ENCODE results near the gene CEP350. TPM values are rescaled to one million over a fixed set of nuclear protein-coding genes. Genes with fewer than 3 reads are reported as not detected.
"Not testable (repeated sequence)": the region's sequence is repeated elsewhere in the genome, so short reads cannot be mapped to it uniquely, and the experiment has no call there.

The CEP350 gene
- total RNA-seq, 1 experiment from 2014 or later: 42.2 TPM

DNA sequence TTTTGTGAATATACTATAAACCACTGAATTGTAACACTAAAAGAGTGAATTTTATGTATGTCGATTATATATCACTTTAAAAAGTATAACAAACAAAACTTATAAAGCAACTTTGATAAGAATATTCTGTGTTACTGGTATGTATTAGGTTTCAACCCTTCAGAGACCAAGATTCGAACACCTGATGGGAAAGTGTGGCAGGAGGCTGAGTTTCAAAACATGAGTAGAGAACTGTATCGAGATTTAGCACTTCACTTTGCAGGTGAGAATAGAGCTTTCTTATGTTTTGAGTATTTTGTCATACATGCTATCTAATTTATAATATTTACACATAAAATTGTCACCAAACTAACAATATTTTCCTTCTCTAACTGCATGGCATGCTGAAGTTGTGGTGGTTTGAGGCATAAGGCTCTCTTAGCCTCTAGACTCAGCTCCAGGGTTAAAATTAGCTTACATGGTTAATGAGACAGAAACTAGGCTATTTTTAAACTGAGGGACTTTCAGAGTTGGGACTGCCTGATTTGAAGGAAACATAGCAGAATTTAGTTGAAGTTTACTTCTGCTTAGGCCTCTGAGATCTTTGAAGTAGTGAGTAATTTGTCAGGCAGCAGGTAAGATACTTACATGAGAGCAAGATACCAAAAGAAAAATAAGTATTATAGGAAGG lies 48.6 kb downstream of the CEP350 start:
- intact Hi-C loops (cut with micrococcal nuclease; ENCODE audit: unreplicated experiment): no loop called here
- POLR2A ChIA-PET (ENCODE audit: low non-redundant PET): no interaction called here

DNA sequence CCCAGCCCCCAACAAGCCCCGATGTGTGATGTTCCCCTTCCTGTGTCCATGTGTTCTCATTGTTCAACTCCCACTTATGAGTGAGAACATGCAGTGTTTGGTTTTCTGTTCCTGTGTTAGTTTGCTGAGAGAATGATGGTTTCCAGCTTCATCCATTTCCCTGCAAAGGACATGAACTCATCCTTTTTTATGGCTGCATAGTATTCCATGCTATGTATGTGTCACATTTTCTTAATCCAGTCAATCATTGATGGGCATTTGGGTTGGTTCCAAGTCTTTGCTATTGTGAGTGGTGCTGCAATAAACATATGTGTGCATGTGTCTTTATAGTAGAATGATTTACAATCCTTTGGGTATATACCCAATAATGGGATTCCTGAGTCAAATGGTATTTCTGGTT lies 52.2 kb downstream of the CEP350 start:
- H3K4me3 ChIP-seq (ENCODE audit: low read depth, low read length, poor library complexity, severe bottlenecking); BruUV-seq (replicated peaks); H3K27me3 ChIP-seq (replicated peaks; ENCODE audit: insufficient read depth, low read depth, low read length, poor library complexity); CTCF ChIA-PET; H3K27ac ChIP-seq (ENCODE audit: low read depth, low read length, poor library complexity, severe bottlenecking); DNase-seq (ENCODE audit: low spot score); H3K9me3 ChIP-seq (ENCODE audit: low read depth, low read length, poor library complexity, severe bottlenecking); intact Hi-C loops (cut with micrococcal nuclease; ENCODE audit: unreplicated experiment); H3K36me3 ChIP-seq (ENCODE audit: insufficient read depth, low read length, poor library complexity, severe bottlenecking); POLR2A ChIA-PET (ENCODE audit: low non-redundant PET); H3K4me1 ChIP-seq (ENCODE audit: insufficient read depth, low read length, poor library complexity, severe bottlenecking): not testable (repeated sequence)

More for the DNA sequence above, 48.6 kb downstream of the CEP350 start:
- CTCF ChIA-PET: no interaction called here
- TF ChIP-seq, protein P1, sequence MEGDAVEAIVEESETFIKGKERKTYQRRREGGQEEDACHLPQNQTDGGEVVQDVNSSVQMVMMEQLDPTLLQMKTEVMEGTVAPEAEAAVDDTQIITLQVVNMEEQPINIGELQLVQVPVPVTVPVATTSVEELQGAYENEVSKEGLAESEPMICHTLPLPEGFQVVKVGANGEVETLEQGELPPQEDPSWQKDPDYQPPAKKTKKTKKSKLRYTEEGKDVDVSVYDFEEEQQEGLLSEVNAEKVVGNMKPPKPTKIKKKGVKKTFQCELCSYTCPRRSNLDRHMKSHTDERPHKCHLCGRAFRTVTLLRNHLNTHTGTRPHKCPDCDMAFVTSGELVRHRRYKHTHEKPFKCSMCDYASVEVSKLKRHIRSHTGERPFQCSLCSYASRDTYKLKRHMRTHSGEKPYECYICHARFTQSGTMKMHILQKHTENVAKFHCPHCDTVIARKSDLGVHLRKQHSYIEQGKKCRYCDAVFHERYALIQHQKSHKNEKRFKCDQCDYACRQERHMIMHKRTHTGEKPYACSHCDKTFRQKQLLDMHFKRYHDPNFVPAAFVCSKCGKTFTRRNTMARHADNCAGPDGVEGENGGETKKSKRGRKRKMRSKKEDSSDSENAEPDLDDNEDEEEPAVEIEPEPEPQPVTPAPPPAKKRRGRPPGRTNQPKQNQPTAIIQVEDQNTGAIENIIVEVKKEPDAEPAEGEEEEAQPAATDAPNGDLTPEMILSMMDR (conservative IDR thresholded peaks at IDR 0.05; ENCODE audit: low read depth, low read length): no peak
- no peak for TF ChIP-seq EZH2 (IDR thresholded peaks at IDR 0.05; ENCODE audit: borderline replicate concordance, low read depth, low read length, poor library complexity, severe bottlenecking)
- DNase-seq (ENCODE audit: low spot score): no peak
- H3K9me3 ChIP-seq (ENCODE audit: low read depth, low read length, poor library complexity, severe bottlenecking): no peaks in the 10 kb centered on the region
- H3K4me3 ChIP-seq (ENCODE audit: low read depth, low read length, poor library complexity, severe bottlenecking): no peak overlapping the region
- no TSS peak for BruUV-seq (replicated peaks)
- no peaks in the 10 kb centered on the region for H3K4me1 ChIP-seq (ENCODE audit: insufficient read depth, low read length, poor library complexity, severe bottlenecking)
- H3K27ac ChIP-seq (ENCODE audit: low read depth, low read length, poor library complexity, severe bottlenecking): no peak overlapping the region
- H3K36me3 ChIP-seq (ENCODE audit: insufficient read depth, low read length, poor library complexity, severe bottlenecking): no peaks in the 10 kb centered on the region
- H3K27me3 ChIP-seq (replicated peaks; ENCODE audit: insufficient read depth, low read depth, low read length, poor library complexity): no peaks in the 10 kb centered on the region

DNA sequence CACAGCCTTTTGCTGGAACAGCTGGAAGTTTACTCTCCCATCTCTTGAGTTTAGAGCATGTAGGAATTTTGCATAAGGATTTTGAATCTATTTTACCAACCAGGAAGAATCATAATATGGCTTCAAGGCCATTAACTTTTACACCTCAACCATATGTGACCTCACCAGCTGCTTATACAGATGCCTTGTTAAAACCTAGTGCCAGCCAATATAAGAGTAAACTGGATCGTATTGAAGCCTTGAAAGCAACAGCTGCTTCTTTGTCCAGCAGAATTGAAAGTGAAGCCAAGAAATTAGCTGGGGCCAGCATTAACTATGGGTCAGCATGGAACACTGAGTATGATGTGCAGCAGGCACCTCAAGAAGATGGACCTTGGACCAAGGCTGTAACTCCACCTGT lies 65.4 kb downstream of the CEP350 start:
- no peak for DNase-seq (ENCODE audit: low spot score)
- POLR2A ChIA-PET (ENCODE audit: low non-redundant PET): no interaction called here
- no peaks in the 10 kb centered on the region for H3K27me3 ChIP-seq (replicated peaks; ENCODE audit: insufficient read depth, low read depth, low read length, poor library complexity)
- H3K36me3 ChIP-seq (ENCODE audit: insufficient read depth, low read length, poor library complexity, severe bottlenecking): peaks cover 37% of the 10 kb centered on the region
- CTCF ChIA-PET: no interaction called here
- no TSS peak for BruUV-seq (replicated peaks)
- H3K4me3 ChIP-seq (ENCODE audit: low read depth, low read length, poor library complexity, severe bottlenecking): no peak overlapping the region
- no peak overlapping the region for H3K27ac ChIP-seq (ENCODE audit: low read depth, low read length, poor library complexity, severe bottlenecking)
- TF ChIP-seq, protein P1 (conservative IDR thresholded peaks at IDR 0.05; ENCODE audit: low read depth, low read length): no peak
- no peak for TF ChIP-seq EZH2 (IDR thresholded peaks at IDR 0.05; ENCODE audit: borderline replicate concordance, low read depth, low read length, poor library complexity, severe bottlenecking)
- no peaks in the 10 kb centered on the region for H3K9me3 ChIP-seq (ENCODE audit: low read depth, low read length, poor library complexity, severe bottlenecking)
- intact Hi-C loops (cut with micrococcal nuclease; ENCODE audit: unreplicated experiment): no loop called here
- H3K4me1 ChIP-seq (ENCODE audit: insufficient read depth, low read length, poor library complexity, severe bottlenecking): no peaks in the 10 kb centered on the region

DNA sequence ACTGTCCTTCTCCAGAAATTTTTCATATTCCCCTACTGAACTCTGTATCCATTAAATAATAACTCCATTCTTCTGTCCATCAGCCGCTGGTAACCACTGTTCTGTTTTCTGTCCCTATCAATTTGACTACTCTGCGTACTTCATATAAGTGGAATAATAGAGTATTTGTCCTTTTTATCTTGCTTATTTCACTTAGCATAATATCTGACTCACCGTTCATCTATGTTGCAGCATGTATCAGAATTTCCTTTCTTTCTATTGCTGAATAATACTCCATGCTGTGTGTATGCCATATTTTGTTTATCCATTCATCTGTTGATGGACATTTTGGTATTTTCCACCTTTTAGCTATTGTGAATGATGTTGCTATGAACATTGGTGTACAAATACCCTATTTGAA lies 71.9 kb downstream of the CEP350 start:
- no peak overlapping the region for H3K27ac ChIP-seq (ENCODE audit: low read depth, low read length, poor library complexity, severe bottlenecking)
- POLR2A ChIA-PET (ENCODE audit: low non-redundant PET): no interaction called here
- DNase-seq (ENCODE audit: low spot score): no peak

More for the DNA sequence above, 71.9 kb downstream of the CEP350 start:
- Histone ChIP-seq H3K36me3 (ENCODE audit: insufficient read depth, low read length, poor library complexity, severe bottlenecking) (peaks cover 26% of the 10 kb centered on the region), H3K4me3 (ENCODE audit: low read depth, low read length, poor library complexity, severe bottlenecking) (no peak overlapping the region), H3K27me3 (replicated peaks; ENCODE audit: insufficient read depth, low read depth, low read length, poor library complexity) (no peaks in the 10 kb centered on the region), H3K9me3 (ENCODE audit: low read depth, low read length, poor library complexity, severe bottlenecking) (no peaks in the 10 kb centered on the region), H3K4me1 (ENCODE audit: insufficient read depth, low read length, poor library complexity, severe bottlenecking) (no peaks in the 10 kb centered on the region)
- CTCF ChIA-PET: no interaction called here
- BruUV-seq (replicated peaks): no TSS peak
- TF ChIP-seq, protein P1 (conservative IDR thresholded peaks at IDR 0.05; ENCODE audit: low read depth, low read length): no peak
- no peak for TF ChIP-seq EZH2 (IDR thresholded peaks at IDR 0.05; ENCODE audit: borderline replicate concordance, low read depth, low read length, poor library complexity, severe bottlenecking)
- intact Hi-C loops (cut with micrococcal nuclease; ENCODE audit: unreplicated experiment): no loop called here
